Mesothelial cell of epicardium (in vitro differentiated cells): ENCODE measurements around the gene PNPLA6. TPM values are rescaled to one million over a fixed set of nuclear protein-coding genes. Genes with fewer than 3 reads are reported as not detected.

Experiments
- DNase-seq, 2 experiments: peaks; one replicate each; pipeline ENCODE4 v3.0.0; 2021; ENCODE audit warnings: low spot score in 2 of 2; ENCODE audit not compliant: unreplicated experiment in 2 of 2
- H3K27ac Mint-ChIP-seq: 2 replicates; pipeline ENCODE4 v1.8.0; 2021; ENCODE audit warnings: mixed read lengths
- H3K27me3 Mint-ChIP-seq: 2 replicates; pipeline ENCODE4 v1.8.0; 2021; ENCODE audit warnings: low read depth, mixed read lengths
- H3K36me3 Mint-ChIP-seq: 2 replicates; pipeline ENCODE4 v1.8.0; 2021; ENCODE audit warnings: mixed read lengths
- H3K4me1 Mint-ChIP-seq: 2 replicates; pipeline ENCODE4 v1.8.0; 2021; ENCODE audit warnings: mixed read lengths
- H3K4me3 Mint-ChIP-seq: 2 replicates; pipeline ENCODE4 v1.8.0; 2021; ENCODE audit warnings: mild to moderate bottlenecking, moderate library complexity, mixed read lengths
- H3K9me3 Mint-ChIP-seq: 2 replicates; pipeline ENCODE4 v1.8.0; 2021; ENCODE audit warnings: mixed read lengths
- total RNA-seq: library from RNA; stranded (reverse); gene quantifications from 3 replicates; pipeline ENCODE4 v1.2.1, GENCODE V29; 2021
- TF ChIP-seq, protein P1 (sequence below): fragments of 200-600 bp; sonication (generic); IDR thresholded peaks from one replicate; pipeline ENCODE4 v1.5.0; 2021; ENCODE audit warnings: antibody characterized with exemption; ENCODE audit not compliant: unreplicated experiment

Gene PNPLA6
- total RNA-seq, 1 donor from 2014 or later: 117 TPM

DNA sequence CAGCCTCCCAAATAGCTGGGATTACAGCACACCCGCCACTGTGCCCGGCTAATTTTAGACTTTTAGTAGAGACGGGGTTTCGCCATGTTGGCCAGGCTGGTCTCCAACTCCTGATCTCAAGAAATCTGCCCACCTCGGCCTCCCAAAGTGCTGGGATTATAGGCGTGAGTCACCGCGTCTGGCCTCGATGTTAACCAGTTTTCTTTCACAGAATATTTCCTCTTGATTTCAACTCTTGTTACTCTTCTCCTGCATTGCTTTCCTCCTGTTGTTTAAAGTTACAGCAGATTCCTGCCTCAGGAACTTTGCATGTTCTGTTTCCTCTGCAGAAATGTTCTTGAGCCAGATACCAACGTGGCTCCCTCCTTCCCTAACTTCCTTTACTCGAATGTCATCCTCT lies 43.0 kb upstream of the PNPLA6 start:
- Mint-ChIP-seq H3K4me1 (peaks cover 11% of the 10 kb centered on the region), H3K9me3 (no peaks in the 10 kb centered on the region), H3K27ac (no peak overlapping the region), H3K4me3 (no peak overlapping the region), H3K27me3 (peaks cover 3% of the 10 kb centered on the region), H3K36me3 (no peaks in the 10 kb centered on the region)
- DNase-seq: no peak
- TF ChIP-seq, protein P1, sequence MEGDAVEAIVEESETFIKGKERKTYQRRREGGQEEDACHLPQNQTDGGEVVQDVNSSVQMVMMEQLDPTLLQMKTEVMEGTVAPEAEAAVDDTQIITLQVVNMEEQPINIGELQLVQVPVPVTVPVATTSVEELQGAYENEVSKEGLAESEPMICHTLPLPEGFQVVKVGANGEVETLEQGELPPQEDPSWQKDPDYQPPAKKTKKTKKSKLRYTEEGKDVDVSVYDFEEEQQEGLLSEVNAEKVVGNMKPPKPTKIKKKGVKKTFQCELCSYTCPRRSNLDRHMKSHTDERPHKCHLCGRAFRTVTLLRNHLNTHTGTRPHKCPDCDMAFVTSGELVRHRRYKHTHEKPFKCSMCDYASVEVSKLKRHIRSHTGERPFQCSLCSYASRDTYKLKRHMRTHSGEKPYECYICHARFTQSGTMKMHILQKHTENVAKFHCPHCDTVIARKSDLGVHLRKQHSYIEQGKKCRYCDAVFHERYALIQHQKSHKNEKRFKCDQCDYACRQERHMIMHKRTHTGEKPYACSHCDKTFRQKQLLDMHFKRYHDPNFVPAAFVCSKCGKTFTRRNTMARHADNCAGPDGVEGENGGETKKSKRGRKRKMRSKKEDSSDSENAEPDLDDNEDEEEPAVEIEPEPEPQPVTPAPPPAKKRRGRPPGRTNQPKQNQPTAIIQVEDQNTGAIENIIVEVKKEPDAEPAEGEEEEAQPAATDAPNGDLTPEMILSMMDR: no peak

DNA sequence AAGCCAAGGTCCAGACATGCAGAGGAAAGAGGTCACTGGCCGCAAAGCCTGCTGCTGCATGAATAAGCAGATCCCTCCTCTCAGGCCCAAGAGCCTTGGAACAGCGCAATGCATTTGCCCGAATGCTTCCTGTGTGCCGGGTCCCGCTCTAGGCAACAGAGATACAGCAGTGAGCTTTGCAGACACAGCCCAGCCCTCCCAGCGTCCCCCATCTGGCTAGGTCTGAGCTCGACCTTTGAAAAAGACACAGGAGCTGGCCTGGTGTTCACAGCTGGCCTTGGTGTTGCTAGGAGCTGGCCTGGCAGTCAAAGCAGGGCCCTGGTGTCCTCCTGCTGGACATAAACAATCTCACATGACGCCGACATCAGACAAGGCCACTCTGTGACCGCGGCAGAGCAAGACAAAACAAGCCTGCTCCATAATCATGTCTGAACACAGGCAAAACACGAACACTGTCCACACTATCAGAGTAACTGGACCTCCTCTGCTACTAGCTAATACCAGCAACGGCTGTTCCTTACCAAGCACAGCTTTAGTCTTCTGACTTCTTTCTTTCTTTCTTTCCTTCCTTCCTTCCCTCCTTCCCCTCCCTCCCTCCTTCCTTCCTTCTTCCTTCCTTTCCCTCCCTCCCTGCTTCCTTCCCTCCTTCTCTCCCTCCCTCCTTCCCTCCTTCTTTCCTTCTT lies 41.0 kb upstream of the PNPLA6 start:
- H3K27ac Mint-ChIP-seq: peak overlapping the region; percentile 69
- H3K9me3 Mint-ChIP-seq: no peaks in the 10 kb centered on the region
- peaks cover 5% of the 10 kb centered on the region for H3K4me1 Mint-ChIP-seq
- peaks cover 13% of the 10 kb centered on the region for H3K27me3 Mint-ChIP-seq
- TF ChIP-seq, protein P1: no peak
- no peaks in the 10 kb centered on the region for H3K36me3 Mint-ChIP-seq
- H3K4me3 Mint-ChIP-seq: no peak overlapping the region
- no peak for DNase-seq

DNA sequence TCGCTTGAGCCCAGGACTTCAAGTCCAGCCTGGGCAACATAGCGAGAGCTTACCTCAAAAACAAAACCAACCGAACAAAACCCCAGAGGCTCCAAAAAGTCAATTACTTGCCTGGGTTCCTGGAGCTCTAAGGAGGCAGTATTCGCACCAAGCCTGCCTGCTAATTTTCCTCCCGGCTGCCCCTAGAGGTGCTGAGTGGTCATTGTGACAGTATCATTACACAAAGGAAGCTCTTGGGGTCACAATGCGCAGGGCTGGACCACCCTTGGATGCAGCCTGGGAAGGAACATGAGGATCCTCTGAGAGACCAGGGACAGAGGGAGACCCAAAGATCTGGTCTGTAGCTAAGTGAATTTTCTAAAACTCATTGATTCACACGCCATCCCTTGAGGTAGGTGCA lies 38.2 kb upstream of the PNPLA6 start:
- DNase-seq: no peak
- no peaks in the 10 kb centered on the region for H3K36me3 Mint-ChIP-seq
- TF ChIP-seq, protein P1: no peak
- no peaks in the 10 kb centered on the region for H3K9me3 Mint-ChIP-seq
- peaks cover 2% of the 10 kb centered on the region for H3K4me1 Mint-ChIP-seq
- H3K27me3 Mint-ChIP-seq: peaks cover 23% of the 10 kb centered on the region
- H3K4me3 Mint-ChIP-seq: no peak overlapping the region
- no peak overlapping the region for H3K27ac Mint-ChIP-seq

DNA sequence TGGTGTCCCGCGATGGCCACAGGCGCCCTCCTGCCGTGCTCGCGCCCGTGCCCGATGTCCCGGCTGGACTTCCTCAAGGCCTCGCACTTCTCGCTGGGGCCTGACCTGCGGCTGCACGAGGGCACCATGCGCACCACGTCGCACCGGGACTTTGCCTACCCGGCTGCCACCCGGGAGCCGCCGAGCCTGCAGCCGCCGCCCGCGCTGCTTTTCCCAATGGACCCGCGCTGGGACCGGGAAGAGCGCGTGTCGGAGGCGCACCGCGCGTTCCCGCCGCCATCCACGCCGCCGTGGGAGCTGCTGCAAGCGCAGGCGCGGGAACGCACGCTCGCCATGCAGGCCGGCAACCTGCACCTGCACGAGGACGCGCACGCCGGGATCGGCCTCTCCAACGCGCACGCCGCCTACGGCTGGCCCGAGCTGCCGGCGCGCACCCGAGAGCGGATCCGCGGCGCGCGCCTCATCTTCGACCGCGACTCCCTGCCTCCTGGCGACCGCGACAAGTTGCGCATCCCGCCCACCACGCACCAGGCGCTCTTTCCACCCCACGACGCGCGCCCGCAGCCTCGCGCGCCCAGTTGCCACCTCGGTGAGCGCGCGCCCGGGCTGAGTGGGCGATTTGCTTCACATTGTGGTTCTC lies 34.6 kb upstream of the PNPLA6 start:
- H3K36me3 Mint-ChIP-seq: no peaks in the 10 kb centered on the region
- H3K4me1 Mint-ChIP-seq: no peaks in the 10 kb centered on the region
- peak overlapping the region; percentile 67 for H3K4me3 Mint-ChIP-seq
- H3K9me3 Mint-ChIP-seq: no peaks in the 10 kb centered on the region
- DNase-seq: peak; percentile 64 to 81
- TF ChIP-seq, protein P1: no peak
- H3K27ac Mint-ChIP-seq: no peak overlapping the region
- H3K27me3 Mint-ChIP-seq: peaks cover 27% of the 10 kb centered on the region

DNA sequence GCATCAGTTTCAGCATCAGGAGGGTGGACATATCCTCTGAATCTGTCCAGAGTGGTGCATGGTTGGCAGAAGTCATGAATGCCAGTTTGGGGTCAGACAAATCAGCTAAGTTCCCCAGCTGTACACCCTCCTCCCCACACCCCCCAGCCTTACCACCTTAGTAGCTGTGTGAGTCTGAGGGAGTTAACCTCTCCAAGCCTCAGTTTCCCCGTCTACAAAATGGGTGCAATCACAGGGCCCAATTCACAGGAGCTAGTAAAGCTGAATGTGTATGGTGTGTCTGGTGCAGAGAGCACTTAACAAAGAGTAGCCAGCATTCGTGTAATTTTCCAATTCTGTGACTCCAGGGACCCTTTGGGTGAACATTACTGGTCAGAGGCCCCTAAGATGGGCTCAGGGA lies 33.0 kb upstream of the PNPLA6 start:
- no peak overlapping the region for H3K4me3 Mint-ChIP-seq
- no peak overlapping the region for H3K27ac Mint-ChIP-seq
- H3K27me3 Mint-ChIP-seq: peaks cover 25% of the 10 kb centered on the region
- no peak for DNase-seq
- H3K9me3 Mint-ChIP-seq: no peaks in the 10 kb centered on the region
- no peaks in the 10 kb centered on the region for H3K36me3 Mint-ChIP-seq
- H3K4me1 Mint-ChIP-seq: no peaks in the 10 kb centered on the region
- TF ChIP-seq, protein P1: no peak
